ENCODE data around the gene HOXA13.

Gene HOXA13

DNA sequence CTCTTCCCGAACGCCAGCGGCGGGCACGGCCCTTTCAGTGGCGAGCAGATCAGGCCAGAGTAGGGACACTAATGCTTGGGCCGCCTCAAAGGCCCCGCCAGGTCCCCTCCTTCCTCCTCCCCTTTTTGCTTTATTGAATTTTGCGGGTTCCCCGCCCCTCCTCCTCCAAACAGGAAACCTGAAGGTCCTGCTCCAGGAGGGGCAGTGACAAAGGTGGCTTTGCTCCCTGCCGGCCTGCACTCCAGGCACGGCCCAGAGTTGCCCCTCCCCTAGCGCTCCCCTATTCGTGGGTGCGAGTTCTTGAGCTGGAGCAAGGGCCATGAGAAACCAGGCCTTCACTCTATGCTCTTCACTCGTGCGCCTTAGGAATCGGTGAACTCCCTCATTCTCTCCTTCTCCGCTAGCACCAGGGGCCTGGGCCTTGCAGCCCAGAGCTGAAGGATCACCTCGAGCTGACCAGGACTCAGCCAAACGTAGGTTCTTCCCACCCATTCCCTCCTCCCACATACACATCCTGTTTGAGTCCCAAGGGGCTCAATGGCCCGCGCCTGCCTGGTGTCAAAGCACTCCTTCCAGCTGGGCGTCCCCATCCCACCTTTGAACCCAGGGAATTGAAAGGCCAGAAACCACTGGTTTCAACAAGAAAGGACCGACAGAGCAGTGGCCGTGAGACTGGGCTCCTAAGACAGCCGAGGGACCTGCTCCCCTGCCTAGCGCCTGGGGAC, 51.7 kb downstream of the HOXA13 start:
- DNase-seq (ENCODE audit: low read depth, low spot score), result no peak

DNA sequence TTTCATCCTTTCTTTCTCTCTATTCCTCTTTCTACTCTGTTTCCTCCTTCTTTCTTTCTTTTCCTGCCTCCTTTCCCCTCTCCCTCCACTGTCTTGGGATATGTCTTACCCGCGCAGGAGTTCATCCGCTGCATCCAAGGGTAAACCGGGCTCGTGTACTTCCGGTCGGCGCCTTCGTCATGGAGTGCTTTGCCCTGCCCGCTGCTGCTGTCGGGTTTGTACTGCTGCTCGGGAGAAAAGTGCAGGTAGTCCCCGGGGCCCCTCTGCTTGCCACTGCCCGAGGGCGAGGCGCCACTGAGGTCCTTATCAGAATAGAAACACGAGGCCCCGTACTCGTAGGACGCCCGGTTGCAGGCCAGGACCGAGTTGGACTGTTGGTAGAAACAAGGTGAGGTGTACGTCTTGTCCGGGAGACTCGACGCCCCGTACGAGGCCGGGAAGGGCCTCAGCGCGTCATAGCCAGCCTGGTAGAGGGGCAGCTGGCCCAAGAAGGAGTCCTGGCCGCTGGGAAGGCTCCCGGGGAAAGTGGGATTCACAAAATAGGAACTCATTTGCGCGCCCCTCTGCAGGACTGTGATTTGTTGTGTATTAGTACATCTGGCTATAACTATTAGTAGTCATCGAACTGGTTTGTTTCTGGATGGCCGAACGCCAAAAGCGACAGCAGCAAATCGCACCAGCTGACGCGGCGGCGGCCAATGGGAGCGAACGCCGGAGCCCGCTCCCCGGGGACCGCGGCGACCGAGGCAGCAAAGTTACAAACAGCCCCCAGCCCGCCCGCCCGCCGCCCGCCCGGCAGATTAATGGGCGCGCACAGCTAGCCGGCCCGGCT, 52.5 kb downstream of the HOXA13 start, which contains the start of gene HOXA6:
TSS of gene HOXA6 (minus strand) at position 576 of the 832 bp plus-strand sequence. CDS start at position 551, 25 bp downstream.
- no peak for DNase-seq (ENCODE audit: low read depth, low spot score)

DNA sequence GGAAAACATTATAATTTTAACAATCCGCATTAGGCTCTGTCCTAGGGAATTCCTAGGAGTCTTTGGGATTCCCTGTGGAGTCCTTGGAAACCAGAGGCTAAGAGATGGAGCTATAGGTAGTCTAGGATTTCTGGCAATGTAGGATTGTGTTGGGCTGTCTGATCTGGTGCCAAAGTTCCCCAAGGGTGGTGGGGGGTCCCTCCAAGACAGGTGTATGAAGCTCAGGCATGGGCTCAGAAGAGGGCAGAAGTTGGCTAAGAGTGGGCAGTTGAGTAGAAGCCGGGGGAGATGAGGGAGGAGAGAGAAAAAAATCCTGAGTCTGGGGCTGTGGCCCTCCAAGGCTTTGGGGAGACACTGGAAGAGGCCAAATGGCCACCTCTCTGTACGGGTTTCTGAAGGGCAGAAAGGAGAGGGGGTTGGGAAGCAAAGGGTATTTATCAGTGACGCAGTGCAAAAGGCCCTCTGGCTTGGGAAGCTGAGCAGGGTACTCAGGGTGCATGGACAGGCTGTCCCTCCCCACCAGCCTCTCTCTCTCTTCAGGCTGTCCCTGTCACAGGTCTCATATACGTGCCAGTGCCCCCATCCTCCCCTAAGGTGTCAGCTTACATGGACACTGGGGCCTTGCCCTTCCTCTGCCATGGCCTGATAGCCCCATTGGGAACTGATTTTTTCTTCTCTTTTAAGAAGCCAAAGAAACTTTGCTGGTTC, 53.2 kb downstream of the HOXA13 start:
- no peak for DNase-seq (ENCODE audit: low read depth, low spot score)

DNA sequence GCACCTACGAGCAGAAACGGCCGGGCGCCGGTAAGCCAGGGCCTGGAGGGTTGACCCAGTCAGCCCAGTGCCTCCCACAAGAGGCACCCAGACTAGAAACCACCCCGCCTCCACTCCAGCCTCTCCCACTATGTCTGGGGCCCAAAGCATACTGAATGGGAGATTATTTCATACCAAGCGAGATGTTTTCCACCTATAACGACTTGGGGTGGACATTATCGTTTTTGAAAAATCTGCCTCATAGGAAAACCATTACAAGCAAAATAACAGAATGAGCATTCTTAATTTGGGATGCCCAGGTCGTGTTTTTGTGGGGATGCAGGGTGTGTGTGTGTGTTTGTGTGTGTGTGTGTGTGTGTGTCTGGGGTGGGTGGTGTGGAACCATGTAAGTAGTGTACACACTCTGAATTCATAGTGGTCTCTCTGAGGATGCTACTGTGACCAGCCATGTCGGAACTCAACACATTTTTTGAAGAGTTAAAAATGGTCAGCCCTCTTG, 53.9 kb downstream of the HOXA13 start:
- DNase-seq (ENCODE audit: low read depth, low spot score), result no peak

DNA sequence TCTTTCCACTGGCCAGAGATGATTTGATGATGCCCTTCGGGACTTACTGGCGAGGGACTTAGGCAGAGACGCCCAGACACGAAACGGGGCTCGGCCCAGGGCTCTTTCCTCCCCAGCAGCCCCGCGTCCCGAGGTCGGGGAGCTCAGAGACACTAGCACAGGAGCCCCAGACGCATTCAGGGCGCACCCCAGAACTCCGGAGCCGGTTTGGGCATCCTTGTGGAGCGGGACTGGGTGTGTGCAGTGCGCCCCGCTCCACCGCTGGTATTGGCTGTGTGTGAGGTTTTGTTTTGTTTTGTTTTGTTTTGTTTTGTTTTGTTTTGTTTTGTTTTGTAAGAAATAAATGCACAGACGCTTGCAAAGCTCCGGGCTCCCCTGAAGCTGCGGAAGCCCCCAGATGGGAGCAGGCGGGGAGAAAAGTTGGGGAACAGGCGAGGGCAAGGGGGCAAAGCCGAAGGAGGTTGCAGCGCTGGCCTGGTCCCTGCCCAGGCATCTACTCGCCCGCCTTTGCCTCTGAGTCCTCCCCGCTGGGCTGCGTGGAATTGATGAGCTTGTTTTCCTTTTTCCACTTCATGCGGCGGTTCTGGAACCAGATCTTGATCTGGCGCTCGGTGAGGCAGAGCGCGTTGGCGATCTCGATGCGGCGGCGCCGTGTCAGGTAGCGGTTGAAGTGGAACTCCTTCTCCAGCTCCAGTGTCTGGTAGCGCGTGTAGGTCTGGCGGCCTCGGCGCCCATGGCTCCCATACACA, 54.6 kb downstream of the HOXA13 start:
- DNase-seq (ENCODE audit: low read depth, low spot score), result no peak

DNA sequence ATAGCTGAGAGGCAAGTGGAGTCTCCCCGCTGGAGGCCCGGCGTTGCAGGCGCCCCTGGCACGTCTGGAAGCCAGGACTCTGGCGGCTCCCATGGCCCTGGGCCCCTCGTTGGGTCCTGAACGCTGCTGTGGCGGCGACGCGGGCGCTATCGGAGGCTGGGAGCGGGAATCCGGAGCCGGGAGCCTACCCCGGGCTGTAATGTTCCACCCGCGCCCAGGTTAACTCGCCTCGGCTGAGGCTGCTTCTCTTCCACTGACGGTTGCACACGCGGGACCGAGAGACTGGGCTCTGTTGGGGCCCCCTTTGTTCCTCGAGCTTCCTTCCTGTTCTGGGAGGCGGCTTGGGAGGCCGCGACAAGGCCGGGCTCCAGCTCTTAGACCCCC, 55.1 kb downstream of the HOXA13 start:
- no peak for DNase-seq (ENCODE audit: low read depth, low spot score)

All from brain pericyte (primary cell).